GM21360 (cell line): ENCODE measurements around the gene ZNF835.

Source experiments
- ATAC-seq: cut with Tn5 transposase; IDR thresholded peaks from one replicate; pipeline ENCODE4 v1.9.1; 2021; ENCODE audit warnings: mild to moderate bottlenecking, moderate library complexity; ENCODE audit not compliant: unreplicated experiment

ZNF835 gene

DNA sequence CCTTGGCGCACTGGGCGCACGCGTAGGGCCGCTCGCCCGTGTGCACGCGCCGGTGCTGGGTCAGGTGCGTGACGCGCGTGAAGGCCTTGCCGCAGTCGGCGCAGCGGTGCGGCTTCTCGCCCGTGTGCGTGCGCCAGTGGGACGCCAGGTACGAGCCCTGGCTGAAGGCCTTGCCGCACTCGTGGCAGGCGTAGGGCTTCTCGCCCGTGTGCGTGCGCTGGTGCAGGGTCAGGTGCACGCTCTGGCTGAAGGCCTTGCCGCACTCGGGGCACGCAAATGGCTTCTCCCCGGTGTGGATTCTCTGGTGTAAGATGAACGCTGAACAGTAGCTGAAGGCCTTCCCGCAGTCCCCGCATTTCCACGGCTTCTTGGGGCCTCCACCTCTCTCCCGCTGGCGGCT is 7.0 kb downstream of the ZNF835 start:
- no peak for ATAC-seq

DNA sequence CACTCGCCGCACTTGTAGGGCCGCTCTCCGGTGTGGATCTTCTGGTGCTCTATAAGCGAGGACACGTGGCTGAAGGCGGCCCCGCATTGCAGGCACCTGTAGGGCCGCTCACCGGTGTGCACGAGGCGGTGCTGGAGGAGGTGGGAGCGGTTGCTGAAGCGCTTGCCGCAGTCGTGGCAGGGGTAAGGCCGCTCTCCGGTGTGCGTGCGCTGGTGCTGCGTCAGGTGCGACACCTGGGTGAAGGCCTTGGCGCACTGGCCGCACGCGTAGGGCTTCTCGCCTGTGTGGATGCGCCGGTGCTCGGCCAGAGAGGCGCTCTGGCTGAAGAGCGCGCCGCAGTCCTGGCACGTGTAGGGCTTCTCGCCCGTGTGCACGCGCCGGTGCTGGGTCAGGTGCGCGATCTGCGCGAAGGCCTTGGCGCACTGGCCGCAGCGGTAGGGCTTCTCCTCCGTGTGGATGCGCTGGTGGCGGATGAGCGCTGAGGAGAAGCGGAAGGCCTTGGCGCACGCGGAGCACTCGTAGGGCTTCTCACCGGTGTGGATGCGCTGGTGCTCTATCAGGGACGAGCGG is 7.5 kb downstream of the ZNF835 start:
- ATAC-seq, result no peak

DNA sequence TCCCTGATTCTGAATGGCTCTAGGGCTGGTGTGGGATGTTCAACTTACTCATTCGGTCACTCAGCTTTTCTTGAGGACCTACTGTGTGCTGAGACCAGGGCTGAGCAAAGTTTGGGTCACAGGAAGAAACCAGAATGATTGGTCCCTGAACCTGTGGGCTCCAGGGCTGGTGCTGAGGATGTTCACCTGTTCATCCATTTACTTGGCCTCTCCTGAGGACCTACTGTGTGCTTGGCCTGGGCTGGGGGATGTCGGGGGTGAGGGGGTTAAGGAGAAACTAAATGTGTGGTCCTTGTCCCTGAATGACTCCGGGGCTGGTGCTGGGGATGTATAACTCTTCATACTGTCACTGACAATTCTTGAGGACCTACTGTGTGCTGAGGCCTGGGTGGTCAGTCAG is 10.3 kb downstream of the ZNF835 start:
- ATAC-seq, result no peak

DNA sequence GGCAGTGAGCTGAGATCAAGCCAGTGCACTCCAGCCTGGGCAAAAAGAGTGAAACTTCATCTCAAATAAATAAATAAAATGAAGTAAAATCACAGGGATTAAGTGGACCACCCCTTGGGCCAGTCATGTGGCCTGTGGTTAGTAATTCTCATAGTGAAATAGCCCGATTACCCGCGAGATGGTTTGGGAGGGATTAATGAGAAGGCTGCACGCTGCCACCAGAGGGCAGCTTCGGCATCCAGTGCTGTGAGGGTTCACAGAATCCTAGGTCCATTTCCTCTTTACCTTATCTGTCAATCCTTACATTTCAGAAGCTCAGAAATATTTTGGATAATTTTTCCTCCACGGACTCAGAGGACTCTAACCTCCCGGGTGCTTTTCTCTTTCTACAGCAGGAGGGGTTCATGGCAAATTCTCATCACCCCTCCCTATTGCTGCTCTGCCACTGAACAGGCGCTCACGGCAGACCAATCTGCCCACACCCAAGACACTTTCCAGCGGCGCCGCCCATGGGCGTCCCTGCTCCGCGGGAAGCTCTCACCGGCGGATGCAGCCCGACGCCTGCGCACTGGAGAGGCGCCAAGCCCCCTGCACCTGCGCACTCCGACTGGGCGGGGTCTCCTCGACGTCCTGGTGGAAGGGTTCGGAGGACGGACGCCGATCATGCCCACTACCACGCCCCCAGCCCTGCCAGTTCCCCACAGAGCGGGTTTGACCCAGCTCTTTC is 11.0 kb downstream of the ZNF835 start:
- no peak for ATAC-seq

DNA sequence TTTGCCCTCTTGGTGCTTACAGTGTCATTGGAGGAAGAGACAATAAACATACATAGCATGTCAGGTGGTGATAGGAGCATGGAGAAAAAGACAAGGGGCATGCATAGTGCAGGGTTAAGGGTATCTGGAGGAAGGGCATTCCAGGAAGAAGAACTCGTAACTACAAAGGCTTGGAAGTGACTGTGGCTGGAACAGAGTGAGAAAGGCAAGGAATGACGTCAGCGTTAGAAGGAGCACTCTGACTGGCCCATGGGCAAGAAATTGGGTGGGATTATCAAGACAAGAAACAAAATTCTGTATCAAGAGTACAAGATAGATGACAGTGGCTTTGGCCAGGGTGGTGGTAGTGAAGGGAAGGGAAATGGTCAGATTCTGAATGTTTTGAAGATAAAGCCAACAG is 17.4 kb downstream of the ZNF835 start:
- no peak for ATAC-seq

DNA sequence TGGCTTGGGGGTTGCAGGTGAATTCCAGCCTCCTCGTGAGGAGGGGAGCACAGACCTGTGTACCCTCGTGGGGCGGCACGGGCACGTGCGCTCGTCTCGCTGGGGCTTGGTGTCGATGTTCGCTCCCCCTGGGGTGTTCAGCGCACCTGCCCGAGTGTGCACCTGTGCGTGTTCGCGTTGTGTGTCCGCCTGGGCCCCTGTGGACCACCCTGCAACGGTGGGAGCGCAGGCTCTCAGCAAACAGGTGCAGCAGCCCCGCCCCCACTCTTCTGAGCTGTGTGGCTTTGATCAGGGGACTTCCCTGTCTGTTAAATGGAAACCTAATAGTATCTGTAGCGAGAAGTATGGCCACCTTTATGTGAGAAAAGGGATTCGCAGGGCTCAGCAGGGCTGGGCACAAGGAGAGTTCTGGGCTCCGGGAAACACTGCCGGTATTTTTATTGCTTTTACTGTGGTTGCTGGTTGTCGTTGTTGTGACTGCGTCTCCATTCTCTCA is 28.0 kb downstream of the ZNF835 start:
- no peak for ATAC-seq

DNA sequence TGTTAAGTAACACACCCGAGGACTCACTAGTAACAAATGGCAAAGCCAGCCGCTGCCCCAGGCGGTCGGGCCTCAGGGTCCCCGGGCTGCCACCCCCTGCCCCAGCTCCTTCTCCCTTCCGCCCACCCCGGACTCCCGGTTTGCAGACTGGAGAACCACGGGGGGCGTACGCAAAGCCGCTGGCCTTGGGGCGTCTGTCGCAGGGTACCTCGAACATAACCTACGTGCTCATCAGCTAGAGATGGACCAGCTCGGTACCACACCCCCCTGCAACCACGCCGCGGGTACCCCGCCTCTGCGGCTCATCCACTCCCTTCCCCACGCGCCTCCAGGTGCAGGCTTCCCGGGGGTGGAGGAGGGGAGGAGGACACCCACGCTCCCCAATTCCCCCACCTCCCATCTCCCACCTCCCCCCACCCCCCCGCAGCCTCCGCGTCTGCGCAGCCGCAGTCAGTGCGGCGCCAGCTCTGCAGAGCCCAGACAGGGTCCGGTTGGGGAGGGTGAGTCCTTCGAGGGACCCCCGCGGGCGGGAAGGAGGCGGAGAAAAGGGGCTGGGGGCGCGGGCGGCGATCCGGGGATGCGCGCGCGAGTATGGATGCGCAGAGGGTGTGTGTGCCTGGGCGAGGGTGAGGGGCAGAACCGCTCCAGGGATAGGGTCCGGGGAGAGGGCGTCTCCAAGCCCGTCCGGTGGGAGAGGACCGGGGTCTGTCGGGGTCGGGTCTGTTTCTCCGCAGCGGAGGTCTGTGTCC is 28.7 kb downstream of the ZNF835 start, which contains the start of gene SMIM17:
Gene SMIM17, plus strand, starts transcription at position 449 of the 749 bp plus-strand sequence. CDS start 2,509 bp downstream, outside the sequence.
- ATAC-seq, result no peak

DNA sequence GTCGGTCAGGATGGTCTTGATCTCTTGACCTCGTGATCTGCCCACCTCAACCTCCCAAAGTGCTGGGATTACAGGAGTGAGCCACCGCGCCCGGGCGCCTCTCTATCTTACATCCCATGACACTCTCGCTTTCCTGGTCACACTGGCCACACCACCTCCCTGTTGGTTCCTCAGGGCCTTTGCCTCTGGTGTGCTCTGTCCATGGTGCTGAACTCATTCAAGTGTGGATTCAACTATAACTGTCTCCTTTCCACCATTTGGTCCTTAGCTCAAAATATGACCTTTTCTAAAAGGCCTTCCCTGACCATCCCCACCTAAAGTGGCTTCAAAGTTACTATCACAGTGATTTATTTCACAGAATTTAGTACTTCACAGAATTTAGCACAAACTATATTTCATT is 32.3 kb downstream of the ZNF835 start:
- no peak for ATAC-seq

DNA sequence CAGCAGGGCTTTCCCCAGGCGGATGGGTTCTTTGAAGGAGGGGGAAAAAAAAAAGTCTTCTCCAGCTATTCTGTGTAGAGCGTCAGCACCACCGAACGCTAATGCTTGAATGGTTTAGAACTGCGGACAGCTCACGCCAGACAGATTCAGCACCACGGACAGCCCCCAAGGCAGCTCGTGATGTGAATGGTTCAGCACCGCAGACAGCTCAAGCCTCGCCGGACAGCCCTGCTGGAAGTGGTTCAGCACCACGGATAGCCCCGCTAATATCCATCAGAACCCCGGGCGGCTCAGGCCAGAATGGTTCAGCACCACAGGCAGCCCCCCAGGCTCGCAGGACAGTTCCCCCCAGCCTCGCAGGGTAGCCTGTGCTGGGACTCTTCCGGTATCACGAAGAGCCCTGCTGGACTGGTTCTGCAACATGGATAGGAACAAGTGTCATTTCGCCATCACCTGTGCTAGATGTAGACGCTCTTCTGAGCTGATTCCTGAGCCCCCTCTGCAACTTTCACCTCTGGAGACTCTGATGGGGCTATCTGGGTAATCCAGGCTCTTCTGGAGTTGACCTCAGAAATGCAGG is 33.5 kb downstream of the ZNF835 start:
- ATAC-seq, result no peak

DNA sequence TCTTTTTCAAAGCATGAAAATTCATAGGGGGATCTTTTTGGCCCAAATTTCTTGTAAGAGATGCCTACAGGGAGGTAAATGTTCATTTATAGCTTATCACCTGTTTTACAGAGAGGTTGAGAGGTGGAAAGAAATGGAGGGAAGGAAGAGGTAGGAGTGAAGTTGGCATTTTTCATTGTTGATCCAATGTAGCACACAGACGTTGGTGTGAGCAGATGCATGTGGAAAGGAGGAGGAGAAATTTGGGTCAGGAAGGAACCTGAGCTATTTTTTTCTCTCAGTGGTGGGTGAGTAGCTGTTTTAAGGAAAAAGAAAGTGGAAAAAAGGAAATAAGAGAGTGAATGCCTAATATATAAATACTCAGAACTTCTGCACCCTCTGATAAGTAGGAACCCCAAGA is 38.5 kb downstream of the ZNF835 start:
- no peak for ATAC-seq

DNA sequence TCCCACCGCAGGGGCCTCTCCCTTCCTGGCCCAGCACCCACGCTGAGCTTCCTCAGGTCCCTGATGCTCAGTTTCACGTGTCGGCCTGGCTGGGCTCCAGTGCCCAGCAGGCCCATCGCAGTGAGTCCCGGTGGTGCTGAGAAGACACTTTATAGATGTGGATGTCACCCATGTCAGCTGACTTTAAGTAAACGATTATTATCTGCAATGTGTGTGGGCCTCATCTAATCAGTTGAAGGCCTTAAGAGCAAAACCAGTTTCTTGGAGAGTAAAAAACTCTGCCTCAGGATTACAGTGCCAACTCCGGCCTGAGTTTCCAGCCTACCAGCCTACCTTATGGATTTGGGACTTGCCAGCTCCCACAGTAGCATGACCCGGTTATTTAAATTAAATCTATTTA is 45.8 kb downstream of the ZNF835 start:
- ATAC-seq, result no peak

DNA sequence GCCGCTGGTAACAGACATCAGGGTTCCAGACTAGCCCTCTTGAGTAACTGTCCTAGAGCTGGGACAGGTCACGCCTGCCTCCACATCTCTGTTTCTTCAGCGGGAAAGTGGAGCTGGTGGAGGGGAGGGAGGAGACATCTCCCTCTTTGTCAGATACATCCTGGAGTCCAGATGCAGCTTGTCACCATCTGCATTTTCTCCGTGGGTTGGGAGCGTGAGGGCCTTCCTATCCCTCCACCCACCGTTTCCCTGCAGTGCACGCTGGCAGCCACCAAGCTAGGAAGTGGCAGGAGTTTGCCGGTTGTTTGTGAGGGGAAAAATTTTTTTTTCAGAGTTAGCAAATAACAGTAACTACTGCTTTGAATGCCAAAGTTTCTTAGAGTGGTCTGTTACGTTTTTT is 48.6 kb downstream of the ZNF835 start:
- ATAC-seq, result no peak

DNA sequence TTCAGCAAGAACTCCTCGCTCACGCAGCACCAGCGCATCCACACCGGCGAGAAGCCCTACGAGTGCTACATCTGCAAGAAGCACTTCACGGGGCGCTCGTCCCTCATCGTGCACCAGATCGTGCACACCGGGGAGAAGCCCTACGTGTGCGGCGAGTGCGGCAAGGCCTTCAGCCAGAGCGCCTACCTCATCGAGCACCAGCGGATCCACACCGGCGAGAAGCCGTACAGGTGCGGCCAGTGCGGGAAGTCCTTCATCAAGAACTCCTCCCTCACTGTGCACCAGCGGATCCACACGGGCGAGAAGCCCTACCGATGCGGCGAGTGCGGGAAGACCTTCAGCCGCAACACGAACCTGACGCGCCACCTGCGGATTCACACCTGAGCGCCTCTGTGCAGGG is 49.2 kb downstream of the ZNF835 start:
- ATAC-seq, result no peak

DNA sequence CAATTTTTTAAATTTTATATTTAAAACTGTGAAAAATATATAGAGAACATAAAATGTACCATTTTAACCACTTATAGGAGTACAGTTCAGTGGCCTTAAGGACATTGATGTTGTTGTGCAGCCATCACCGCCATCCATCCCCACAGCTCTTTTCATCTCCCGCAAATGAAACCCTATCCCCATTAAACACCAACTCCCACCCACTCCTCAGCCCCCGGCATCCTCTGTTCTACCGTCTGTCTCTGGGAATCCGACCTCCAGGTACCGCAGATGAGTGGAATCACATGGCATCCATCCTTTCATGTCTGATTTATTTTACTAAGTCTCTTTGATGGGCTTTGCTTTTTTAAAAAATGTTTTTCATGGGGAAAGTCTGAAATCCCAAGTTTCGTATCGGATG is 52.4 kb downstream of the ZNF835 start:
- no peak for ATAC-seq

DNA sequence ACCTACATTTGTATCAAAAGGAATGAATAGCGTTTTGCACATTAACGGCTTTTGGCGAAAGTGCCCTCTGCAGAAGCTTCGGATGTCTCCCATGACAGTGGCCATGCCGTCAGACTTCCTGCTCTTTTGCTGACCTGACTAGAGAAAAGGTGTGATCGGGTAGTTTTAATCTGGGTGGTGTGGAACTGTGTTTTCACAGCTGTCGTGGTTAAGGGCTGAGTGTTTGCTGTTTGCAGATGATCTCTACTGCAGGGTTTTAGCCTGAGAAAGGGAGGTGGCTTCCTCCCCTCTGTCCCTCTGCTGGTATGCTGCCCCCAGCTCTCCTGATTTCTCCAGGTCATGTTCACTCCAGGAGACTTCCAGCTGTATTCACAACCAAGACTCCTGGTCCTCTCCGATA is 54.0 kb downstream of the ZNF835 start:
- ATAC-seq, result no peak

DNA sequence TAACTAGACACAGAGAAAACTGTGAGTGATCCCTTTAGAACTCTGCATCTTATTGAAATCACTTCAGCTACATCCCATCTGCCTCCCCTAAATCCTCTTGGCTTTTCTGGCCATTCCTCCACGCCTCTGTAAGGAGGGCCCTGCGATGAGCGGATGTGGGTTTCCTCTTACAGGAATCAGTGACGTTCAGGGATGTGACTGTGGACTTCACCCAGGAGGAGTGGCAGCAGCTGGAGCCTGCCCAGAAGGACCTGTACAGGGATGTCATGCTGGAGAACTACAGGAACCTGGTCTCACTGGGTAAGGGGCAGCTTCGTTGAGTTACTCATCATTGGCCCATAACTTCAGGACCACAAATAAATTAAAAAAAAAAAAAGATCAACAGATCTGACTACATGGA is 57.9 kb downstream of the ZNF835 start:
- ATAC-seq, result no peak

DNA sequence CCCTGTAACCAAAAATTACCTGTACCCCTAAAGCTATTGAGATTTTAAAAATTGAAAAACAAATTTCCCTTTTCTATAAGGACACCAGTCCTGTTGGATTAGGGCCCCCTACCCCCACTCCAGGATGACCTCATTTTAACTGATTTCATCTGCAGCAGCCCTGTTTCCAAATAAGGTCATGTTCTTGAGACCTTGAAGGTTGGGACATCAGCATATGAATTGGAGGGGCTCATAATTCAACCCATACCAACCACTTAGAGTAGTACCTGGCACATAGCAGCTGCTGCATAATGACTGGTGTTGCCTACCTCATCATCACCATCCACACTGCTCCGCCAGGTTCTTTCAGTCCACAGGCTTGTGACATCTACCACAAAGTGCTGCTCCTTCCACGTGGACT is 58.8 kb downstream of the ZNF835 start:
- ATAC-seq, result no peak
